Stomach (tissue), 9 donors: ENCODE measurements around the gene KRT1. TPM values are rescaled to one million over a fixed set of nuclear protein-coding genes. Genes with fewer than 3 reads are reported as not detected.
A peak's percentile ranks its signal among the peaks of the same experiment; 100 is the strongest.

Source experiments
- DNase-seq, 2 donors: peaks; one replicate each; pipeline versions ENCODE4 v3.0.0 to v3.0.0-alpha.2; 2013 to 2019
- H3K27ac ChIP-seq, 5 donors: fragments of 200-600 bp in 4 of 5; sonication (generic) in 4 of 5; one replicate each; pipeline ENCODE4 v1.5.1; 2013 to 2019; ENCODE audit warnings: mild to moderate bottlenecking in 1 of 5, moderate library complexity in 1 of 5
- H3K27me3 ChIP-seq, 3 donors: fragments of 200-600 bp; sonication (generic); one replicate each; pipeline ENCODE4 v1.5.1; 2017 to 2019; ENCODE audit warnings: mixed run types in 1 of 3
- H3K36me3 ChIP-seq, 4 donors: fragments of 200-600 bp; sonication (generic); 1 replicate in 3 of 4; 2 replicates in 1 of 4; pipeline ENCODE4 v1.5.1; 2016 to 2019
- H3K4me1 ChIP-seq, 4 donors: fragments of 200-600 bp; sonication (generic); one replicate each; pipeline ENCODE4 v1.5.1; 2016 to 2019
- H3K4me3 ChIP-seq, 4 donors: fragments of 200-600 bp; sonication (generic) in 3 of 4; one replicate each; pipeline ENCODE4 v1.5.1; 2016 to 2019; ENCODE audit warnings: mild to moderate bottlenecking in 1 of 4
- H3K9me3 ChIP-seq, 4 donors: fragments of 200-600 bp; sonication (generic); one replicate each; pipeline ENCODE4 v1.5.1; 2016 to 2019
- CTCF ChIP-seq, 7 experiments: fragments of 450-650 bp in 4 of 7; fragments of 200-600 bp in 3 of 7; sonication (generic) in 3 of 7; IDR thresholded peaks; one replicate each; pipeline ENCODE4 v1.5.1; 2016 to 2019; ENCODE audit warnings: antibody characterized with exemption in 7 of 7, control low read depth in 2 of 7, mild to moderate bottlenecking in 1 of 7
- EP300 ChIP-seq: sonication (generic); formaldehyde crosslinking; IDR thresholded peaks from one replicate; pipeline ENCODE4 v1.6.1; 2017; ENCODE audit warnings: antibody characterized with exemption
- POLR2A ChIP-seq, 4 donors: fragments of 450-650 bp; IDR thresholded peaks; one replicate each; pipeline ENCODE4 v1.6.1; 2016; ENCODE audit warnings: antibody characterized with exemption in 4 of 4, control low read depth in 2 of 4, mild to moderate bottlenecking in 1 of 4, moderate library complexity in 1 of 4
- POLR2AphosphoS5 ChIP-seq, 3 donors: sonication (generic); formaldehyde crosslinking; IDR thresholded peaks; one replicate each; pipeline ENCODE4 v1.6.1; 2016; ENCODE audit warnings: antibody characterized with exemption in 3 of 3
- WGBS, 5 donors: extraction: QIAGEN DNeasy Blood & Tissue Kit in 3 of 5; methylation state at CpG; one replicate each; pipeline versions ENCODE4 v1.1.5 to v1.1.7; 2013 to 2018; 5-methylcytosine and 5-hydroxymethylcytosine counted together
- intact Hi-C: fragments of 100-400 bp; cut with DNase I; formaldehyde crosslinking; loops from one replicate; pipeline ENCODE4 v1.15.1; 2023; ENCODE audit warnings: low total_unique reads
- polyA plus RNA-seq, 3 donors: library from polyadenylated mRNA; stranded (reverse); fragments of 200-250 nt; gene quantifications; one replicate each; pipeline ENCODE4 v1.2.3, GENCODE V29; 2013
- total RNA-seq, 5 donors: library from RNA; depleted of rRNA; stranded (reverse); fragments of >200 nt; gene quantifications; one replicate each; pipeline versions ENCODE4 v1.1.0 to v1.2.3, GENCODE V29; 2014 to 2016
- donor health status: healthy with polysubstance abuse.
- donor health status: Bipolar disorder and iron deficiency.
- donor health status: healthy.

The KRT1 gene
- total and polyA plus RNA-seq, 8 donors = 0.37 to 27.8 (median 7.6) TPM; not detected in 5

GRCh38 chr12:52655720-52656124 lies 24.5 kb downstream of the KRT1 start:
- no peak for TF ChIP-seq CTCF (IDR thresholded peaks at IDR 0.05)
- no peak for TF ChIP-seq POLR2AphosphoS5 (IDR thresholded peaks at IDR 0.05)
- no peak for TF ChIP-seq EP300
- no peak for TF ChIP-seq POLR2A (IDR thresholded peaks at IDR 0.05)
- peaks cover 0 to 33% (median 9%) of the 10 kb centered on the region in 3 donors for H3K27me3 ChIP-seq

GRCh38 chr12:52655251-52655650 lies 25.0 kb downstream of the KRT1 start:
- Histone ChIP-seq H3K36me3 (no peaks in the 10 kb centered on the region), H3K9me3 (peaks cover 0 to 5% (median 0%) of the 10 kb centered on the region in 4 donors), H3K4me3 (no peak overlapping the region), H3K27me3 (peaks cover 0 to 33% (median 9%) of the 10 kb centered on the region in 3 donors), H3K4me1 (peaks cover 0 to 4% (median 0%) of the 10 kb centered on the region in 4 donors), H3K27ac (no peak overlapping the region)
- 47 to 60% (median 49%) methylated on average over 6 of the region's 6 CpGs for WGBS, 5 donors
- DNase-seq = no peak
- intact Hi-C loops = no loop called here
- no peak for TF ChIP-seq POLR2AphosphoS5 (IDR thresholded peaks at IDR 0.05)
- TF ChIP-seq CTCF (IDR thresholded peaks at IDR 0.05) = no peak
- TF ChIP-seq POLR2A (IDR thresholded peaks at IDR 0.05) = no peak
- TF ChIP-seq EP300 = no peak

More at GRCh38 chr12:52655720-52656124, 24.5 kb downstream of the KRT1 start:
- peaks cover 0 to 5% (median 0%) of the 10 kb centered on the region in 4 donors for H3K9me3 ChIP-seq
- H3K4me1 ChIP-seq = no peaks in the 10 kb centered on the region
- H3K36me3 ChIP-seq = no peaks in the 10 kb centered on the region
- 38 to 46% (median 39%) methylated on average over 8 of the region's 8 CpGs for WGBS, 5 donors
- DNase-seq = peak; percentile 38 to 39
- H3K4me3 ChIP-seq = no peak overlapping the region
- intact Hi-C loops = no loop called here
- no peak overlapping the region for H3K27ac ChIP-seq

GRCh38 chr12:52651726-52652261 lies 28.4 kb downstream of the KRT1 start, which contains the start of gene KRT2:
KRT2 (minus strand) TSS chr12:52652211; CDS start chr12:52652142, 69 bp downstream.
- DNase-seq = no peak
- Histone ChIP-seq H3K4me1 (peaks cover 0 to 6% (median 0%) of the 10 kb centered on the region in 4 donors), H3K27me3 (peaks cover 0 to 16% (median 3%) of the 10 kb centered on the region in 3 donors), H3K9me3 (peaks cover 0 to 5% (median 0%) of the 10 kb centered on the region in 4 donors), H3K4me3 (no peak within 1 kb of the TSS), H3K27ac (no peak within 1 kb of the TSS), H3K36me3 (no peaks in the 10 kb centered on the region)
- 93 to 99% (median 96%) methylated on average over 11 to 16 of the region's 16 CpGs for WGBS, 5 donors
- TF ChIP-seq CTCF (IDR thresholded peaks at IDR 0.05) (no peak), EP300 (no peak)
- intact Hi-C loops = no loop called here

- H3K27ac ChIP-seq = no peak overlapping the region
- intact Hi-C loops = no loop called here
These were observed 29.6 kb downstream of the KRT1 start for GRCh38 chr12:52650520-52651081.

More at GRCh38 chr12:52650520-52651081, 29.6 kb downstream of the KRT1 start:
- peaks cover 0 to 13% (median 3%) of the 10 kb centered on the region in 3 donors for H3K27me3 ChIP-seq
- H3K4me3 ChIP-seq = no peak overlapping the region
- H3K4me1 ChIP-seq = peaks cover 0 to 6% (median 2%) of the 10 kb centered on the region in 4 donors
- no peaks in the 10 kb centered on the region for H3K36me3 ChIP-seq
- TF ChIP-seq EP300 = no peak
- TF ChIP-seq POLR2A (IDR thresholded peaks at IDR 0.05) = no peak
- no peak for TF ChIP-seq POLR2AphosphoS5 (IDR thresholded peaks at IDR 0.05)
- TF ChIP-seq CTCF (IDR thresholded peaks at IDR 0.05) = no peak
- WGBS, 5 donors = 52 to 74% (median 72%) methylated on average over 10 to 12 of the region's 12 CpGs
- H3K9me3 ChIP-seq = peaks cover 0 to 5% (median 0%) of the 10 kb centered on the region in 4 donors
- DNase-seq = peak in 1 of 2 donors; percentile 38
